Measurements from ENCODE around the gene PES1. TPM values are rescaled to one million over a fixed set of nuclear protein-coding genes. Genes with fewer than 3 reads are reported as not detected.
A peak's percentile ranks its signal among the peaks of the same experiment; 100 is the strongest.

The PES1 gene
- total and polyA plus RNA-seq, 2 of the 13 experiments (the other 11 are each of a cell fraction or from before 2014, with no cell fraction given) = 65.1 to 94.7 TPM

GRCh38 chr22:30556388-30556787 is 35.3 kb downstream of the PES1 start:
- FAIRE-seq (no peak), DNase-seq (ENCODE audit: low spot score) (no peak), ATAC-seq (peak; percentile 41; the same call in 2 of the 3 replicates)
- ChIA-PET CTCF (ENCODE audit: low intra/inter-chr PET ratio, low total read pairs) (no interaction called here), POLR2A (no interaction called here)
- no peak overlapping the region for H2AFZ ChIP-seq (ENCODE audit: low read length)
- in situ Hi-C loops (cut with HindIII; ENCODE audit: extremely low pct_ligation_motif_present, low pct_unique_long_range_greater_than_20kb) = no loop called here
- no peaks in the 10 kb centered on the region for H4K20me1 ChIP-seq (ENCODE audit: insufficient read depth, low read length)
- H3K9ac ChIP-seq (ENCODE audit: insufficient read depth, low read depth, low read length) = no peak overlapping the region
- peaks cover 21% of the 10 kb centered on the region for H3K4me1 ChIP-seq (ENCODE audit: insufficient read depth, low read length)
- no peak overlapping the region for H3K4me3 ChIP-seq (replicated peaks in 1 of 3; ENCODE audit: insufficient read depth in 1 of 3, low read depth in 2 of 3, low read length in 3 of 3)
- 61% methylated on average over 3 of the region's 6 CpGs for WGBS (ENCODE audit: low lambda C conversion rate)
- H3K4me2 ChIP-seq (ENCODE audit: low read depth, low read length) = no peak overlapping the region
- H3K27me3 ChIP-seq (ENCODE audit: control insufficient read depth in 1 of 2, insufficient read depth in 2 of 2, low read length in 2 of 2) = no peaks in the 10 kb centered on the region
- intact Hi-C loops (cut with micrococcal nuclease; ENCODE audit: unreplicated experiment) = loop anchor here (5.0 kb wide), 1 partner anchor 201 kb away; no protein-coding TSS in a partner anchor
- no peak overlapping the region for H3K27ac ChIP-seq (ENCODE audit: extremely low read length, insufficient read depth, low read length)
- H3K9me3 ChIP-seq (ENCODE audit: low read length) = no peaks in the 10 kb centered on the region
- no peaks in the 10 kb centered on the region for H3K79me2 ChIP-seq (ENCODE audit: insufficient read depth, low read length)
- no peak for TF ChIP-seq SMYD3 (CRISPR knock-in tag; IDR thresholded peaks at IDR 0.05)
- TF ChIP-seq, protein P1, sequence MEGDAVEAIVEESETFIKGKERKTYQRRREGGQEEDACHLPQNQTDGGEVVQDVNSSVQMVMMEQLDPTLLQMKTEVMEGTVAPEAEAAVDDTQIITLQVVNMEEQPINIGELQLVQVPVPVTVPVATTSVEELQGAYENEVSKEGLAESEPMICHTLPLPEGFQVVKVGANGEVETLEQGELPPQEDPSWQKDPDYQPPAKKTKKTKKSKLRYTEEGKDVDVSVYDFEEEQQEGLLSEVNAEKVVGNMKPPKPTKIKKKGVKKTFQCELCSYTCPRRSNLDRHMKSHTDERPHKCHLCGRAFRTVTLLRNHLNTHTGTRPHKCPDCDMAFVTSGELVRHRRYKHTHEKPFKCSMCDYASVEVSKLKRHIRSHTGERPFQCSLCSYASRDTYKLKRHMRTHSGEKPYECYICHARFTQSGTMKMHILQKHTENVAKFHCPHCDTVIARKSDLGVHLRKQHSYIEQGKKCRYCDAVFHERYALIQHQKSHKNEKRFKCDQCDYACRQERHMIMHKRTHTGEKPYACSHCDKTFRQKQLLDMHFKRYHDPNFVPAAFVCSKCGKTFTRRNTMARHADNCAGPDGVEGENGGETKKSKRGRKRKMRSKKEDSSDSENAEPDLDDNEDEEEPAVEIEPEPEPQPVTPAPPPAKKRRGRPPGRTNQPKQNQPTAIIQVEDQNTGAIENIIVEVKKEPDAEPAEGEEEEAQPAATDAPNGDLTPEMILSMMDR (CRISPR knock-in tag; IDR thresholded peaks at IDR 0.05) = peak; percentile 49
- TF ChIP-seq STAG1 (CRISPR knock-in tag; IDR thresholded peaks at IDR 0.05) = peak; percentile 43
- BruUV-seq (replicated peaks) = no TSS peak
- no peaks in the 10 kb centered on the region for H3K36me3 ChIP-seq (replicated peaks in 1 of 2; ENCODE audit: control insufficient read depth in 1 of 2, insufficient read depth in 2 of 2, low read length in 2 of 2)

- no peak overlapping the region for H3K4me3 ChIP-seq (replicated peaks in 1 of 3; ENCODE audit: insufficient read depth in 1 of 3, low read depth in 2 of 3, low read length in 3 of 3)
- intact Hi-C loops (cut with micrococcal nuclease; ENCODE audit: unreplicated experiment) = loop anchor here (5.0 kb wide), 1 partner anchor 202 kb away; no protein-coding TSS in a partner anchor
- POLR2A ChIA-PET = no interaction called here
Measured at GRCh38 chr22:30555282-30556210, 36.2 kb downstream of the PES1 start.

More at GRCh38 chr22:30555282-30556210, 36.2 kb downstream of the PES1 start:
- Histone ChIP-seq H3K27me3 (ENCODE audit: control insufficient read depth in 1 of 2, insufficient read depth in 2 of 2, low read length in 2 of 2) (no peaks in the 10 kb centered on the region), H3K79me2 (ENCODE audit: insufficient read depth, low read length) (no peaks in the 10 kb centered on the region), H4K20me1 (ENCODE audit: insufficient read depth, low read length) (no peaks in the 10 kb centered on the region), H3K27ac (ENCODE audit: extremely low read length, insufficient read depth, low read length) (no peak overlapping the region), H3K9ac (ENCODE audit: insufficient read depth, low read depth, low read length) (no peak overlapping the region), H3K4me2 (ENCODE audit: low read depth, low read length) (no peak overlapping the region), H3K9me3 (ENCODE audit: low read length) (no peaks in the 10 kb centered on the region), H3K4me1 (ENCODE audit: insufficient read depth, low read length) (peaks cover 13% of the 10 kb centered on the region), H2AFZ (ENCODE audit: low read length) (no peak overlapping the region), H3K36me3 (replicated peaks in 1 of 2; ENCODE audit: control insufficient read depth in 1 of 2, insufficient read depth in 2 of 2, low read length in 2 of 2) (no peaks in the 10 kb centered on the region)
- no TSS peak for BruUV-seq (replicated peaks)
- DNase-seq (ENCODE audit: low spot score) = no peak
- ATAC-seq = 0 out of 3 replicates have a peak, but pooled peaks have one; percentile 17
- TF ChIP-seq STAG1 (CRISPR knock-in tag; IDR thresholded peaks at IDR 0.05) (peak; percentile 68), ZBTB38 (CRISPR knock-in tag; IDR thresholded peaks at IDR 0.05) (no peak), RAD21 (CRISPR knock-in tag; IDR thresholded peaks at IDR 0.05) (peak; percentile 41; the same call in 1 of the 2 replicates), FOXJ3 (CRISPR knock-in tag; IDR thresholded peaks at IDR 0.05; ENCODE audit: borderline replicate concordance) (no peak)
- TF ChIP-seq, protein P1 (CRISPR knock-in tag; IDR thresholded peaks at IDR 0.05) = peak; percentile 64
- CTCF ChIA-PET (ENCODE audit: low intra/inter-chr PET ratio, low total read pairs) = no interaction called here
- 97% methylated on average over 63 of the region's 73 CpGs for WGBS (ENCODE audit: low lambda C conversion rate)
- in situ Hi-C loops (cut with HindIII; ENCODE audit: extremely low pct_ligation_motif_present, low pct_unique_long_range_greater_than_20kb) = no loop called here
- no peak for FAIRE-seq

Measured in HepG2 (cell line).